CD8-positive, alpha-beta memory T cell (primary cell): Measurements from ENCODE around the gene CTTNBP2NL. TPM values are rescaled to one million over a fixed set of nuclear protein-coding genes. Genes with fewer than 3 reads are reported as not detected.
A peak's percentile ranks its signal among the peaks of the same experiment; 100 is the strongest.

ENCODE experiments used
- CTCF ChIA-PET: fragments of 350-600 bp; sonication (Branson Sonifier 250); formaldehyde crosslinking; loops from one replicate; lab custom pipeline; 2021; ENCODE audit warnings: antibody characterized with exemption; lab: Charles Lee
- POLR2A ChIA-PET: fragments of 350-600 bp; sonication (Branson Sonifier 250); formaldehyde crosslinking; loops from one replicate; lab custom pipeline; 2021; ENCODE audit warnings: antibody characterized with exemption; lab: Charles Lee
- DNase-seq, 5 donors: peaks; one replicate each; pipeline versions ENCODE4 v3.0.0 to v3.0.0-alpha.2; 2020 to 2022; ENCODE audit warnings: mixed read lengths in 1 of 5
- H3K27ac ChIP-seq: one replicate; pipeline ENCODE4 v1.7.0; 2013; ENCODE audit warnings: low read depth, mild to moderate bottlenecking, low read length, moderate library complexity
- H3K27me3 ChIP-seq: 2 replicates; pipeline ENCODE4 v1.7.0; 2013; ENCODE audit warnings: low read length, mild to moderate bottlenecking; ENCODE audit not compliant: insufficient read depth, poor library complexity, severe bottlenecking
- H3K36me3 ChIP-seq: 2 replicates; pipeline ENCODE4 v1.7.0; 2013; ENCODE audit warnings: mild to moderate bottlenecking, low read length, moderate library complexity; ENCODE audit not compliant: insufficient read depth
- H3K4me1 ChIP-seq: 2 replicates; pipeline ENCODE4 v1.7.0; 2013; ENCODE audit warnings: mild to moderate bottlenecking, low read length, moderate library complexity; ENCODE audit not compliant: insufficient read depth
- H3K4me3 ChIP-seq: 2 replicates; pipeline ENCODE4 v1.7.0; 2013; ENCODE audit warnings: mild to moderate bottlenecking, low read length
- H3K9me3 ChIP-seq: 2 replicates; pipeline ENCODE4 v1.7.0; 2013; ENCODE audit warnings: mild to moderate bottlenecking, low read length
- H3K27ac Mint-ChIP-seq, 8 donors: one replicate each; pipeline ENCODE4 v1.8.0; 2020 to 2021; ENCODE audit warnings: mixed read lengths in 8 of 8, mild to moderate bottlenecking in 6 of 8, inconsistent platforms in 3 of 8, moderate library complexity in 3 of 8
- H3K27me3 Mint-ChIP-seq, 2 donors: one replicate each; pipeline ENCODE4 v1.8.0; 2020 to 2021; ENCODE audit warnings: mixed read lengths in 2 of 2, mild to moderate bottlenecking in 1 of 2, moderate library complexity in 1 of 2
- H3K36me3 Mint-ChIP-seq, 3 donors: one replicate each; pipeline ENCODE4 v1.8.0; 2020 to 2021; ENCODE audit warnings: mixed read lengths in 3 of 3, inconsistent platforms in 1 of 3, mild to moderate bottlenecking in 1 of 3
- H3K4me1 Mint-ChIP-seq, 3 donors: one replicate each; pipeline ENCODE4 v1.8.0; 2020 to 2021; ENCODE audit warnings: mixed read lengths in 3 of 3, inconsistent platforms in 1 of 3, mild to moderate bottlenecking in 1 of 3
- H3K4me3 Mint-ChIP-seq, 7 donors: one replicate each; pipeline ENCODE4 v1.8.0; 2020 to 2021; ENCODE audit warnings: mixed read lengths in 7 of 7, mild to moderate bottlenecking in 6 of 7, moderate library complexity in 4 of 7, inconsistent platforms in 2 of 7
- H3K9me3 Mint-ChIP-seq, 5 donors: one replicate each; pipeline ENCODE4 v1.8.0; 2020 to 2022; ENCODE audit warnings: mixed read lengths in 5 of 5, mild to moderate bottlenecking in 3 of 5, moderate library complexity in 2 of 5, inconsistent platforms in 1 of 5
- polyA plus RNA-seq: library from polyadenylated mRNA; unstranded; fragments of 300-500 nt; fragmentation: Illumina TruSeq; gene quantifications from one replicate; pipeline ENCODE4 v1.2.3, GENCODE V29; 2021
- total RNA-seq, 2 experiments: library from RNA; stranded (reverse); gene quantifications; one replicate each; pipeline ENCODE4 v1.2.3, GENCODE V29; 2021

The CTTNBP2NL gene, protein sequence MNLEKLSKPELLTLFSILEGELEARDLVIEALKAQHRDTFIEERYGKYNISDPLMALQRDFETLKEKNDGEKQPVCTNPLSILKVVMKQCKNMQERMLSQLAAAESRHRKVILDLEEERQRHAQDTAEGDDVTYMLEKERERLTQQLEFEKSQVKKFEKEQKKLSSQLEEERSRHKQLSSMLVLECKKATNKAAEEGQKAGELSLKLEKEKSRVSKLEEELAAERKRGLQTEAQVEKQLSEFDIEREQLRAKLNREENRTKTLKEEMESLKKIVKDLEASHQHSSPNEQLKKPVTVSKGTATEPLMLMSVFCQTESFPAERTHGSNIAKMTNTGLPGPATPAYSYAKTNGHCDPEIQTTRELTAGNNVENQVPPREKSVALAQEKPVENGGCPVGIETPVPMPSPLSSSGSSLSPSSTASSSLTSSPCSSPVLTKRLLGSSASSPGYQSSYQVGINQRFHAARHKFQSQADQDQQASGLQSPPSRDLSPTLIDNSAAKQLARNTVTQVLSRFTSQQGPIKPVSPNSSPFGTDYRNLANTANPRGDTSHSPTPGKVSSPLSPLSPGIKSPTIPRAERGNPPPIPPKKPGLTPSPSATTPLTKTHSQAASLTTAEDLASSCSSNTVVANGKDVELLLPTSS
- total RNA-seq (1 to 10 TPM; 2.3 to 2.5 TPM), polyA plus RNA-seq (0.07 TPM)

DNA sequence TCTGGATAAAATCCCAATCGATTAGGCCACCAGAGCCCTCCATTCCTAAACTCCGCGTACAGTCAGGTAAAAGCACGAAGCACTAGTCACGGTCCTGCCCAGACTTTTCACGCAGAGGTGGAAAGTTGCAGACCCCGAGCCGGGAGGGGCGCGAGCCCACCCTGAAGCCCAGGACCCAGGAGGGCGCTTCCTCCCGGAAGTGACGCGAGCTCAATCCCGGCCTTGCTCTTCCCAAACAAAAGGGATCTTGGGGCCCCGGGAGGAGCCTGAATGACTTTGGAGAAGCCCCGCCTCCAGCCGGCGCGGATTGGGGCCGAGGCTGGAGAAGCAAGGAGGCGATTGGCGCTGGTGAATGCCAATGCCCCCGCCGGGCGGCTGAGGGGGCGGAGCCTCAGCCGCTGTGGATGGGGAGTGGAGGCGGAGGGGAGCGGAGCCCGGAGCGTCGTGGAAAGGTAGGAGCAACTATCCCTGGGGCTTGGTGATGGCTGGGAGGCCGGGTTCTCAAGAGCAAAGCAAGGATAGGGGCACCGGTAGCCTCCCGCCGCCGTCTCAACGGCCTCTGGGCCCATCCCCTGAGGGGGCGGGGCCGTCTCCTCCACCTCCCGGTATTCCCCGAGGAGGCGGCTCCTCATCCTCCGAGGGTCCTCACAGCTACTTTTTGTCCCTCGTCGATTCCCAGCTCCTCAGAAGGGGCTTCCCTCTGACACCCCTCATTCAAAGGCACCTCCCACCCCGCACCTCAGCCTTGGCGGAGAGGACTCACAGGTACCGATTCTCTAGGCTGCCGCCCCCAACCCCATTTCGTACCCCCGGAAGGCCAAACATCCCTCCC, at the start of gene CTTNBP2NL:
Gene CTTNBP2NL, plus strand, starts transcription at position 394 of the 832 bp plus-strand sequence. CDS start 19,952 bp downstream, outside the sequence.
- peak within 1 kb of the TSS; percentile 29 for H3K27ac ChIP-seq
- POLR2A ChIA-PET: interaction anchor here (1.0 to 1.2 kb wide), 2 partner anchors 226 to 319 kb away, joined by 3 to 10 read pairs; partner anchors contain the start of gene PPM1J
- no peaks in the 10 kb centered on the region for H3K9me3 Mint-ChIP-seq

DNA sequence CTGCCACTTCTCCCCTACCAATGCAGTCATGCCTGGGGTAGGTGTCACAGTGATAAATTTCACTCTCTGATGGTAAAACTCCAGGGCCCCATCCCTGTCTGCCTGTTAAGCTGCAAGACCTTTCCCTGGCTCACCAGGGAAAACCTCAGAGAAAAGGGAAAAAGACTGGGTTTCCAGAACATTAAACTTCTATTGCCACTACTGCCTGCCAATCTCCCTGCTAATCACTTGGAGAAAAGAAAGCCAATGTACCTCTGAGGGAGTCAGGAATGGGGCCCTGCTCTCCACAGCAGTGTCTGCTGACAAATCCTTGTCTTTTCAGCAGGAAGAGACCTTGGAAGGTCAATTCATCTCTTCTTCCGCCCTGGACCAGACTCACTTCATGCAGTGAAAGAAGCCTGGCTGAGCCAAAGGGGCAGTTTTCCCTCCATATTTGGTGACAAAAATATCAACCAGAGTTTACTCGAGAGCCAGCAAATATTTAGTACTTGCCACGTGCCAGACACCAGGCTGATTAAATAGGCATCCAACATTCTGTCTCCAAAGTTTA, 49.1 kb upstream of the CTTNBP2NL start:
- H3K27ac ChIP-seq: no peak overlapping the region
- H3K9me3 ChIP-seq: no peaks in the 10 kb centered on the region
- Mint-ChIP-seq H3K4me3 (no peak overlapping the region), H3K27ac (no peak overlapping the region), H3K36me3 (peaks cover 0 to 5% (median 2%) of the 10 kb centered on the region in 3 donors), H3K9me3 (peaks cover 7 to 19% (median 15%) of the 10 kb centered on the region in 5 donors), H3K27me3 (peaks cover 9 to 12% of the 10 kb centered on the region in 2 donors), H3K4me1 (peaks cover 13 to 25% (median 23%) of the 10 kb centered on the region in 3 donors)
- POLR2A ChIA-PET: no interaction called here
- H3K36me3 ChIP-seq: no peaks in the 10 kb centered on the region
- no peak overlapping the region for H3K4me3 ChIP-seq
- H3K4me1 ChIP-seq: peaks cover 12% of the 10 kb centered on the region
- CTCF ChIA-PET: interaction anchor here (0.8 kb wide), 1 partner anchor 12 kb away, joined by 3 read pairs; no protein-coding TSS in a partner anchor
- no peaks in the 10 kb centered on the region for H3K27me3 ChIP-seq
- DNase-seq: no peak

More for the DNA sequence above, at the start of gene CTTNBP2NL:
- H3K4me1 ChIP-seq: peaks cover 16% of the 10 kb centered on the region
- no peaks in the 10 kb centered on the region for H3K9me3 ChIP-seq
- Mint-ChIP-seq H3K27me3 (peaks cover 22 to 30% of the 10 kb centered on the region in 2 donors), H3K27ac (peak within 1 kb of the TSS in 6 of 8 donors; percentile 27 to 87 (median 64)), H3K36me3 (peaks cover 0 to 4% (median 0%) of the 10 kb centered on the region in 3 donors), H3K4me1 (peaks cover 15 to 22% (median 21%) of the 10 kb centered on the region in 3 donors), H3K4me3 (peak within 1 kb of the TSS; percentile 80 to 98 (median 94))
- CTCF ChIA-PET: interaction anchor here (0.7 to 1.7 kb wide), 2 partner anchors 11 to 312 kb away, joined by 3 to 6 read pairs; no protein-coding TSS in a partner anchor
- H3K27me3 ChIP-seq: no peaks in the 10 kb centered on the region
- no peaks in the 10 kb centered on the region for H3K36me3 ChIP-seq
- H3K4me3 ChIP-seq: peak within 1 kb of the TSS; percentile 64
- peak; percentile 65 to 83 (median 76) for DNase-seq

GRCh38 chr1:112356765-112357164, 39.2 kb upstream of the CTTNBP2NL start:
- no peaks in the 10 kb centered on the region for H3K36me3 Mint-ChIP-seq
- no peak for DNase-seq
- no peak overlapping the region for H3K4me3 ChIP-seq
- no peaks in the 10 kb centered on the region for H3K9me3 ChIP-seq
- H3K4me1 ChIP-seq: no peaks in the 10 kb centered on the region
- POLR2A ChIA-PET: no interaction called here
- H3K27me3 ChIP-seq: no peaks in the 10 kb centered on the region
- H3K36me3 ChIP-seq: no peaks in the 10 kb centered on the region
- H3K9me3 Mint-ChIP-seq: peaks cover 0 to 4% (median 0%) of the 10 kb centered on the region in 5 donors
- CTCF ChIA-PET: interaction anchor here (0.9 to 1.5 kb wide), 2 partner anchors 13 to 14 kb away, joined by 3 read pairs; no protein-coding TSS in a partner anchor
- H3K27ac Mint-ChIP-seq: no peak overlapping the region
- no peak overlapping the region for H3K27ac ChIP-seq
- H3K27me3 Mint-ChIP-seq: peaks cover 13 to 58% of the 10 kb centered on the region in 2 donors
- no peak overlapping the region for H3K4me3 Mint-ChIP-seq
- no peaks in the 10 kb centered on the region for H3K4me1 Mint-ChIP-seq

GRCh38 chr1:112357467-112357866, 38.5 kb upstream of the CTTNBP2NL start:
- H3K9me3 ChIP-seq: no peaks in the 10 kb centered on the region
- H3K27me3 ChIP-seq: no peaks in the 10 kb centered on the region
- no peaks in the 10 kb centered on the region for H3K36me3 ChIP-seq
- Mint-ChIP-seq H3K27me3 (peaks cover 15 to 53% of the 10 kb centered on the region in 2 donors), H3K4me1 (no peaks in the 10 kb centered on the region), H3K9me3 (peaks cover 0 to 4% (median 0%) of the 10 kb centered on the region in 5 donors), H3K36me3 (no peaks in the 10 kb centered on the region), H3K27ac (peak overlapping the region in 1 of 8 donors; percentile 44), H3K4me3 (no peak overlapping the region)
- H3K4me1 ChIP-seq: no peaks in the 10 kb centered on the region
- no peak for DNase-seq
- POLR2A ChIA-PET: no interaction called here
- H3K27ac ChIP-seq: no peak overlapping the region
- no peak overlapping the region for H3K4me3 ChIP-seq
- CTCF ChIA-PET: interaction anchor here (1.5 kb wide), 2 partner anchors 12 to 21 kb away, joined by 3 read pairs; no protein-coding TSS in a partner anchor

GRCh38 chr1:112358061-112358770, 37.8 kb upstream of the CTTNBP2NL start:
- Mint-ChIP-seq H3K27ac (no peak overlapping the region), H3K9me3 (peaks cover 0 to 2% (median 0%) of the 10 kb centered on the region in 5 donors), H3K27me3 (peaks cover 18 to 53% of the 10 kb centered on the region in 2 donors), H3K4me1 (no peaks in the 10 kb centered on the region), H3K4me3 (no peak overlapping the region), H3K36me3 (no peaks in the 10 kb centered on the region)
- CTCF ChIA-PET: interaction anchor here (0.9 to 1.7 kb wide), 5 partner anchors 11 to 357 kb away, joined by 3 to 5 read pairs (median 3); partner anchors contain the start of gene PPM1J
- Histone ChIP-seq H3K9me3 (no peaks in the 10 kb centered on the region), H3K4me1 (no peaks in the 10 kb centered on the region), H3K27me3 (no peaks in the 10 kb centered on the region), H3K4me3 (no peak overlapping the region), H3K36me3 (no peaks in the 10 kb centered on the region), H3K27ac (no peak overlapping the region)
- no peak for DNase-seq
- POLR2A ChIA-PET: no interaction called here

GRCh38 chr1:112358798-112359408, 37.1 kb upstream of the CTTNBP2NL start:
- Mint-ChIP-seq H3K36me3 (no peaks in the 10 kb centered on the region), H3K4me3 (no peak overlapping the region), H3K27me3 (peaks cover 18 to 56% of the 10 kb centered on the region in 2 donors), H3K27ac (no peak overlapping the region), H3K9me3 (peaks cover 0 to 2% (median 0%) of the 10 kb centered on the region in 5 donors), H3K4me1 (no peaks in the 10 kb centered on the region)
- CTCF ChIA-PET: interaction anchor here (0.9 to 1.7 kb wide), 5 partner anchors 11 to 356 kb away, joined by 3 to 5 read pairs (median 3); partner anchors contain the start of gene PPM1J
- H3K4me1 ChIP-seq: no peaks in the 10 kb centered on the region
- no peak overlapping the region for H3K4me3 ChIP-seq
- H3K27ac ChIP-seq: no peak overlapping the region
- DNase-seq: no peak
- POLR2A ChIA-PET: no interaction called here
- no peaks in the 10 kb centered on the region for H3K9me3 ChIP-seq
- no peaks in the 10 kb centered on the region for H3K27me3 ChIP-seq
- no peaks in the 10 kb centered on the region for H3K36me3 ChIP-seq
